Endometrial microvascular endothelial cells (primary cell): ENCODE results near the gene TRIM39. TPM values are rescaled to one million over a fixed set of nuclear protein-coding genes. Genes with fewer than 3 reads are reported as not detected.

Experiments used
- in situ Hi-C: cut with HindIII; loops from 2 replicates; pipeline ENCODE4 v1.10.0; 2017; ENCODE audit warnings: low sequenced_read_pairs, low pct_unique_long_range_greater_than_20kb; ENCODE audit errors: inconsistent ontology term
- total RNA-seq: library from RNA; depleted of rRNA; stranded (reverse); fragments of >200 nt; gene quantifications from one replicate; pipeline ENCODE4 v1.2.3, GENCODE V29; 2015; ENCODE audit errors: inconsistent ontology term

TRIM39 gene
- total RNA-seq, 1 donor from 2014 or later: 10.2 TPM

GRCh38 chr6:30325150-30325872 is 1.4 kb upstream of the TRIM39 start:
- in situ Hi-C loops: no loop called here

GRCh38 chr6:30325873-30326525 is 728 bp upstream of the TRIM39 start:
- in situ Hi-C loops: no loop called here

- in situ Hi-C loops: no loop called here
Measured at GRCh38 chr6:30327232-30327746, 562 bp downstream of the TRIM39 start.

GRCh38 chr6:30328397-30328796 is 1.7 kb downstream of the TRIM39 start:
- in situ Hi-C loops: no loop called here

- in situ Hi-C loops: no loop called here
Measured at GRCh38 chr6:30329331-30329730, 2.6 kb downstream of the TRIM39 start.

- in situ Hi-C loops: no loop called here
Measured at GRCh38 chr6:30331981-30332380, 5.3 kb downstream of the TRIM39 start.

- in situ Hi-C loops: no loop called here
Measured at GRCh38 chr6:30334075-30334783, 7.5 kb downstream of the TRIM39 start.

- in situ Hi-C loops: no loop called here
Measured at GRCh38 chr6:30340589-30341054, 13.9 kb downstream of the TRIM39 start.

- in situ Hi-C loops: no loop called here
Measured at GRCh38 chr6:30341218-30341617, 14.5 kb downstream of the TRIM39 start.

GRCh38 chr6:30341728-30342127 is 15.0 kb downstream of the TRIM39 start:
- in situ Hi-C loops: no loop called here

- in situ Hi-C loops: no loop called here
Measured at GRCh38 chr6:30344191-30344867, 17.6 kb downstream of the TRIM39 start.

- in situ Hi-C loops: no loop called here
Measured at GRCh38 chr6:30344868-30345671, 18.3 kb downstream of the TRIM39 start, which contains the start of gene RPP21. Gene RPP21 (plus strand): TSS chr6:30345156. CDS start chr6:30345172, 16 bp downstream.

GRCh38 chr6:30345852-30346251 is 19.1 kb downstream of the TRIM39 start:
- in situ Hi-C loops: no loop called here

GRCh38 chr6:30348957-30349356 is 22.2 kb downstream of the TRIM39 start:
- in situ Hi-C loops: no loop called here

GRCh38 chr6:30349421-30350177 is 22.9 kb downstream of the TRIM39 start:
- in situ Hi-C loops: no loop called here

GRCh38 chr6:30350524-30350923 is 23.8 kb downstream of the TRIM39 start:
- in situ Hi-C loops: no loop called here

- in situ Hi-C loops: no loop called here
Measured at GRCh38 chr6:30352550-30352949, 25.8 kb downstream of the TRIM39 start.

GRCh38 chr6:30355281-30355680 is 28.6 kb downstream of the TRIM39 start:
- in situ Hi-C loops: no loop called here
